Body of pancreas (tissue), 4 donors: Measurements from ENCODE around the gene NOP56.

Source experiments
- CTCF ChIP-seq, 7 experiments: fragments of 450-650 bp in 4 of 7; fragments of 200-600 bp in 3 of 7; sonication (generic) in 3 of 7; IDR thresholded peaks; one replicate each; pipeline ENCODE4 v1.5.1; 2016 to 2019; ENCODE audit warnings: antibody characterized with exemption in 7 of 7
- POLR2A ChIP-seq, 3 donors: fragments of 450-650 bp; IDR thresholded peaks; one replicate each; pipeline ENCODE4 v1.6.1; 2016; ENCODE audit warnings: antibody characterized with exemption in 3 of 3, mild to moderate bottlenecking in 2 of 3

- TF ChIP-seq CTCF (IDR thresholded peaks at IDR 0.05) = no peak
- no peak for TF ChIP-seq POLR2A (IDR thresholded peaks at IDR 0.05)
Measured at GRCh38 chr20:2603816-2604505, 48.5 kb upstream of the NOP56 start.
